Upper lobe of right lung (tissue), 1 donor: ENCODE measurements around the gene GCGR. TPM values are rescaled to one million over a fixed set of nuclear protein-coding genes. Genes with fewer than 3 reads are reported as not detected.

Source experiments
- ATAC-seq: fragments of 200-7000 bp; cut with Tn5 transposase; one replicate; pipeline ENCODE4 v1.9.1; 2020; ENCODE audit warnings: mild to moderate bottlenecking, moderate library complexity
- DNase-seq: peaks from one replicate; pipeline ENCODE4 v3.0.0-alpha.2; 2020
- H3K27ac ChIP-seq: fragments of 200-600 bp; one replicate; pipeline ENCODE4 v1.8.0; 2022
- H3K27me3 ChIP-seq: fragments of 200-600 bp; one replicate; pipeline ENCODE4 v1.8.0; 2022; ENCODE audit warnings: mild to moderate bottlenecking
- H3K36me3 ChIP-seq: fragments of 200-600 bp; one replicate; pipeline ENCODE4 v1.8.0; 2022
- H3K4me1 ChIP-seq: fragments of 200-600 bp; one replicate; pipeline ENCODE4 v1.8.0; 2022
- H3K4me3 ChIP-seq: fragments of 200-600 bp; one replicate; pipeline ENCODE4 v1.8.0; 2022; ENCODE audit warnings: mild to moderate bottlenecking
- H3K9me3 ChIP-seq: fragments of 200-600 bp; one replicate; pipeline ENCODE4 v1.8.0; 2022
- intact Hi-C: fragments of 100-400 bp; cut with DNase I; formaldehyde crosslinking; loops from one replicate; pipeline ENCODE4 v1.11.0; 2022
- total RNA-seq: library from RNA; stranded (reverse); fragmentation: NEBNext Ultra II Directional; extraction: Animal tissue kit (Norgen Biotek cat#: 25700); gene quantifications from one replicate; pipeline ENCODE4 v1.2.1, GENCODE V29; 2021
- TF ChIP-seq, protein P1 (sequence below): fragments of 200-600 bp; IDR thresholded peaks from one replicate; pipeline ENCODE4 v1.8.0; 2022; ENCODE audit warnings: antibody characterized with exemption
- donor health status: DM: no; HTN: yes; CAD: no; lungs with severe emphysema.

GCGR gene
- total RNA-seq, 1 donor from 2014 or later, result not detected

DNA sequence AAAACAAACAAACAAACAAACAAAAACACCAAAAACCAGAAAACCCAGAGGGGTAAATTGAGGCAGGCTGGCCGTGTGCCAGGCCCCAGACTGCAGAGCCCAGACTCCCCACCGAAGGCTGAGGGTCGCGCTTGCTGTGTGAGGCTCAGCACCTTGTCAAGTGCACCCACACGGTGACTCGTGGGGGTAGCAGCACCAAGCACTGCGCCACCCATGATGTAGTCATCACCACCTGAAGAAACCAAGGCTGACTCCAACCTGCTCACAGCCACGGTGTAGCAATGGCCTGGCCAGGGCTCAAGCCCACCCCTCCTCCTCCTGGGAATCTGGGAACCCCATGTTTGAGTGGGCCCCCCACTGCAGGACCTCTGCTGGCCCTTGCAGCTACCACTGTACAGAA lies 17.2 kb downstream of the GCGR start:
- Histone ChIP-seq H3K4me1 (peaks cover 12% of the 10 kb centered on the region), H3K9me3 (no peaks in the 10 kb centered on the region), H3K4me3 (no peak overlapping the region), H3K27ac (peak overlapping the region; percentile 27), H3K27me3 (no peaks in the 10 kb centered on the region), H3K36me3 (no peaks in the 10 kb centered on the region)
- no peak for ATAC-seq
- TF ChIP-seq, protein P1, sequence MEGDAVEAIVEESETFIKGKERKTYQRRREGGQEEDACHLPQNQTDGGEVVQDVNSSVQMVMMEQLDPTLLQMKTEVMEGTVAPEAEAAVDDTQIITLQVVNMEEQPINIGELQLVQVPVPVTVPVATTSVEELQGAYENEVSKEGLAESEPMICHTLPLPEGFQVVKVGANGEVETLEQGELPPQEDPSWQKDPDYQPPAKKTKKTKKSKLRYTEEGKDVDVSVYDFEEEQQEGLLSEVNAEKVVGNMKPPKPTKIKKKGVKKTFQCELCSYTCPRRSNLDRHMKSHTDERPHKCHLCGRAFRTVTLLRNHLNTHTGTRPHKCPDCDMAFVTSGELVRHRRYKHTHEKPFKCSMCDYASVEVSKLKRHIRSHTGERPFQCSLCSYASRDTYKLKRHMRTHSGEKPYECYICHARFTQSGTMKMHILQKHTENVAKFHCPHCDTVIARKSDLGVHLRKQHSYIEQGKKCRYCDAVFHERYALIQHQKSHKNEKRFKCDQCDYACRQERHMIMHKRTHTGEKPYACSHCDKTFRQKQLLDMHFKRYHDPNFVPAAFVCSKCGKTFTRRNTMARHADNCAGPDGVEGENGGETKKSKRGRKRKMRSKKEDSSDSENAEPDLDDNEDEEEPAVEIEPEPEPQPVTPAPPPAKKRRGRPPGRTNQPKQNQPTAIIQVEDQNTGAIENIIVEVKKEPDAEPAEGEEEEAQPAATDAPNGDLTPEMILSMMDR, result no peak
- no peak for DNase-seq
- intact Hi-C loops, result no loop called here

DNA sequence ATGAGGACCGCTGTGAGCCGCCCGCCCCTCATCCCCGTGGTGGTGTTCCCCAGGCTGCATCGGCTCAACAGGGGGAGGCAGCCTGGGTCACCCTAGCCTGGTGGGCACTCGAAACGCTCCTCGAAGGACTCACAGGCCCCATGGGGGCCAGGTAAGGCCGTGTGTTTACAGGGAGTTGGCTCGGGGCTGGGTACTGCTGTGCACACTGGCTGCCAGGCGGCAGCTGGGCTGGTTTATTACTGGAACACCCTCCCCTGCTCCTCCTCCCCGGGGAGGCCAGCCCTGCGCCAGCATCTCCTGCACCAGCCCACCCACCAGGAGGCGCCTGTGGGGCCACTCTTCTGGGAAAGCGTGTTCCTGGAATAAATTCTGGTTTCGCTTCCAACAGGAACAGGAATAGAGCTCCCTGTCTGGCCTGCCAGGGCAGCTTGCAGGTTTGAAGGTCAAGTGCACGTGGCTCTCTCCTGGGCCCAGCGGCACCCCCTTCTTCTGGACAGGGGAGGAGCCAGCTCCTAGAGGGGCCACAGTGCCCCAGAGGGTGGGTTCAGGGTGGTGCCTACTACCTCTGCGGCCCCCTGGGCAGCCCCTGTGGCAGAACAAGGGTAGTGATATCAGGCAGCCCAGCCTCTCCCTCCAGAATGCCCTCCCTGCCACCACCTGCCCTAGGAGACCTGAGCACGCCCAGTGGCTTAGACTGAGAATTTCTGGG lies 17.8 kb downstream of the GCGR start:
- no peak overlapping the region for H3K4me3 ChIP-seq
- no peaks in the 10 kb centered on the region for H3K27me3 ChIP-seq
- H3K27ac ChIP-seq, result peak overlapping the region; percentile 85
- intact Hi-C loops, result no loop called here
- H3K4me1 ChIP-seq, result peaks cover 12% of the 10 kb centered on the region
- peak; percentile 94 for DNase-seq
- peak; percentile 94 for ATAC-seq
- TF ChIP-seq, protein P1, result peak; percentile 66
- no peaks in the 10 kb centered on the region for H3K36me3 ChIP-seq
- no peaks in the 10 kb centered on the region for H3K9me3 ChIP-seq

DNA sequence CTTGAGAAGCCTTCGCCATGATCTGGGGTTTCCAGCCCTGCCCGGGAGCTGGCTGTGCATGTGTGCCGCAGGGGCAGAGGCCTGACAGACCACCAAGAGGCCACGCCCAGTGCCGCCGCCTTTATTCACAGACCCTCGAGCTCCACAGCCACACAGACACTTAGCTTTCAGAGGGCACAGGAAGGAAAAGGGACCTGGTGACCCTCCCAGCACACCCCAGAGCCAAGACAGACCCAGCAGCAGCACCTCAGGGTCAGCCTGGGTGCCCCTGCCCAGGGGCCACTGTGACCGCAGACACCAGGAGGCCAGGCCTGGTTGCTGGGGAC lies 18.3 kb downstream of the GCGR start:
- peak overlapping the region; percentile 85 for H3K27ac ChIP-seq
- DNase-seq (no peak), ATAC-seq (no peak)
- peaks cover 12% of the 10 kb centered on the region for H3K4me1 ChIP-seq
- TF ChIP-seq, protein P1, result no peak
- H3K4me3 ChIP-seq, result no peak overlapping the region
- intact Hi-C loops, result no loop called here
- H3K36me3 ChIP-seq, result no peaks in the 10 kb centered on the region
- H3K9me3 ChIP-seq, result no peaks in the 10 kb centered on the region
- H3K27me3 ChIP-seq, result no peaks in the 10 kb centered on the region

DNA sequence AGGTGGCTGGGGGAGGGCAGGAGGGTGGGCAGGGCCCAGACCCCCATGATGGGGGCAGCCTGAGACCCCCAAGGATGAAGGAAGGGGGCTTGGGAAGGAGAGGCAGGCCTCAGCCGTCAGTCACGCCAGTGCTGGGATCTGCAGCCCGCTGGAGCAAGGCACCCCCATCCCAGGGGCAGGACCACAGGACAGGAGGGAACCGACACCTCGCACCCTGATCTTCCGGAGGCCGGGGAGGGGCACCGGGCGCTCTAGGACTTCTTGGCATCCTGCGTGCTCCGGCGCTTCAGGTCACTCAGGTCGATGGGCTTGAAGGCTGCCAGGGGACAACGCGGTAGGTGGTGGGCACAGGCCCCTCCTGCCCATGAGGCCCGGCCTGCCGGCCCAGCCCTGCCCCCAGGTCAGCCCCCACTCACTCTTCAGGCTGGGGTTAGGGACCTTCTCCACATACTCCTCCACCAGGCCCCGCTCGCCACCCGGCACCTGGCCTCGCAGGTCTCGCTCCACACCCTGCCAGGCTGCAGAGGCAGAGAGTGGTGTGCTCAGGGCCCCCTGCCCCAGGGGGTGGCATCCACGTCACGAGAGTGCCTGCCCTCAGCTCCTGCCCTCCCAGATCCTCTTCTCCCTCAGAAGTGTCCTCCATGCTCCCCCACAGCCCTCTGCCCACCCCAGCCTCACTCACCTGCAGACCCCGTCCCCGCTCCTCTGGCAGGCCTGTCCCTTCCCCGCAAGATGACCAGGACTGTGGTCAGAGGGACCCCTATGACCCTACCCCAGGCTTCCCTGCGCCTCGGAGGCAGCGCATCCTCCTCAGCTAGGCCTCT lies 19.3 kb downstream of the GCGR start:
- Histone ChIP-seq H3K4me1 (peaks cover 12% of the 10 kb centered on the region), H3K9me3 (no peaks in the 10 kb centered on the region), H3K27ac (no peak overlapping the region), H3K27me3 (no peaks in the 10 kb centered on the region), H3K36me3 (no peaks in the 10 kb centered on the region), H3K4me3 (no peak overlapping the region)
- DNase-seq (no peak), ATAC-seq (no peak)
- TF ChIP-seq, protein P1, result no peak
- intact Hi-C loops, result no loop called here

DNA sequence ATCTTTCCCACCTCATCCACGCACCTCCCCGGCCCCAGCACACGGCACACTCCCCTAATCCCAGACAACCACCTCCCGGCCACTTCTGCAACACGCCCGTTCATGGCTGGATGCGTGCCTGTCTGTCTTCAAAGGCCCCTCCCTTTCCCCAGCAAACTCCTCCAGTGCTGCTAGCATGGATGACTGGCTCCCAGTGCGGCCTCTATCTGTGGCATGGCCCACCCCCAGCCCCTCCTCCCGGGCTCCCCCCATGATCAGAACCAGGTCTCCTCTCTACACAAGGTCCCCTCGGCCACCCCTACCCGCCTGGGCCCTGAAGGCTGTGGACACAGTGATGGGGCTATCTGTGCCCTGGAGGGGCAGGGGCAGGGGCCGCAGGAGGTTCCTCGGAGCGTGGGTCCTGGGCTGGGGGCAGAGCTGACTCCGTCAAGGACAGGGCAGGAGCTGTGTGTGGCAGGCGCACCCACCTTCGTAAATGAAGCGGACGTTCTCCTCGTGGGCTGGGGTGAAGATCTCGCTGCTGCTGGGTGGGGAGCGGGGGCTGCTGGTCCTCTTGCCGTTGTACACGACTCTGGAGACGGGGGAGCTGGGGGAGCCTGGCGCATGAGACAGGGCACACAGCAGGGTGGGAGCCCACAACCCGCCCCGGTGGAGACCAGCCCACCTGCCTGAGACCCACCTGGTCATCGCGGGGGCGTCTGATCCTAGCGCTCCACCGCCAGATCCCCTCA lies 20.0 kb downstream of the GCGR start:
- DNase-seq (no peak), ATAC-seq (no peak)
- TF ChIP-seq, protein P1, result no peak
- intact Hi-C loops, result no loop called here
- H3K27me3 ChIP-seq, result no peaks in the 10 kb centered on the region
- no peak overlapping the region for H3K27ac ChIP-seq
- H3K4me1 ChIP-seq, result peaks cover 12% of the 10 kb centered on the region
- no peaks in the 10 kb centered on the region for H3K36me3 ChIP-seq
- H3K4me3 ChIP-seq, result no peak overlapping the region
- no peaks in the 10 kb centered on the region for H3K9me3 ChIP-seq
